ENCODE measurements around the gene XIRP1. TPM values are rescaled to one million over a fixed set of nuclear protein-coding genes. Genes with fewer than 3 reads are reported as not detected.
"Not testable (repeated sequence)": the region's sequence is repeated elsewhere in the genome, so short reads cannot be mapped to it uniquely, and the experiment has no call there.

The XIRP1 gene
- total RNA-seq: 11.8 TPM

GRCh38 chr3:39192490-39193092 lies at the start of gene XIRP1:
Gene XIRP1, minus strand, starts transcription at chr3:39192595. Its CDS starts 3,150 bp downstream, at chr3:39189445.
- no peak for DNase-seq

DNA sequence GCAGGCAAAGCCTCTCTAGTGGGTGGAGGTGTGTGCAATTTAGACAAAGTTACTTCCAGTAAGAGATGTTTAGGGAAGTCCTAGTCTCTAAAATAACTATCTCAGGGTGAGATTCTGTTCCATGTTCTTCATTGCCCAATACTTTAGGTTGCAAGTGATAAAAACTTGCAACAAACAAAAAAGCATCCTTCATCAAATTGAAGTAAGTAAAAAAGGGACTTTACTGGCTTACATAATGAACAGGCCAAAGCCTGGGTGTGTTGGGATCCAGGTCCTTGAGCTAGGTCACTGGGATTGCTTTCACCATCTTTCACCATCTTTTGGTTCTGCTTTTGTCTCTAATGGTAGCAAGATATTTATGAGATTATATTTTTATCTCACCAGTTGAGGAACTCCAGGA lies 49.2 kb upstream of the XIRP1 start:
- no peak for DNase-seq

DNA sequence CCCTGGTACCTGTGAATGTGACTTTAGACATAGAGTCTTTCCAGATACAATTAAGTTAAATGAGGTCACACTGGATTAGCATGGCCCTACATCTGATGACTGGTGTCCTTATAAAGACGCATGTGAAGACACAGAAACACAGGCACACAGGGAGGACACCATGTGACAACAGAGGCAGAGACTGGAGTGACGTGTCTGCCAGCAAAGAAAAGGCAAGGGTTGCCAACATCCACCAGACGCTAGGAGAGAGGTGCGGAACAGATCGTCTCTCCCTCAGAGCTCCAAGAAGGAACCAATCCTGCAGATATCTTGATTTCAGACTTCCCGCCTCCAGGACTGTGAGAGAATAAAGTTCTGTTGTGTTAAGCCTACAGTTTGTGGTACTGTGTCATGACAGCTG lies 44.6 kb upstream of the XIRP1 start:
- DNase-seq: no peak

GRCh38 chr3:39234651-39235050 lies 42.3 kb upstream of the XIRP1 start:
- no peak for DNase-seq

GRCh38 chr3:39232859-39233258 lies 40.5 kb upstream of the XIRP1 start:
- no peak for DNase-seq

GRCh38 chr3:39230453-39230852 lies 38.1 kb upstream of the XIRP1 start:
- DNase-seq: no peak

DNA sequence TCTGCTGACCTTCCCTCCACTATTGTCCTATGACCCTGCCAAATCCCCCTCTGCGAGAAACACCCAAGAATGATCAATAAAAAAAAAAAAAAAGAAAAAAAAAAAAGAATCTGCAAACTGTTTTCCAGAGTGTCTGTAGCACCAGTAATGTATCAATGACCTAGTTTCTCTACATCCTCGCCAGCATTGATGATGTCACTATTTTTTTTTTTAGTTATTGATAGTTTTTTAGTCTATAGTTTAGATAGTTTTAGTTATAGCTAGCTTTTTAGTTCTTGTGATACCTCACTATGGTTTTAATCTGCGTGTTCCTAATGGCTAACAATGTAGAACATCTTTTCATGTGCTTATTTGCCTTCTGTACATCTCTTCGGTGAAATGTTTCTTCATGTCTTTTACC lies 36.1 kb upstream of the XIRP1 start:
- no peak for DNase-seq

GRCh38 chr3:39227596-39227995 lies 35.2 kb upstream of the XIRP1 start:
- DNase-seq: not testable (repeated sequence)

DNA sequence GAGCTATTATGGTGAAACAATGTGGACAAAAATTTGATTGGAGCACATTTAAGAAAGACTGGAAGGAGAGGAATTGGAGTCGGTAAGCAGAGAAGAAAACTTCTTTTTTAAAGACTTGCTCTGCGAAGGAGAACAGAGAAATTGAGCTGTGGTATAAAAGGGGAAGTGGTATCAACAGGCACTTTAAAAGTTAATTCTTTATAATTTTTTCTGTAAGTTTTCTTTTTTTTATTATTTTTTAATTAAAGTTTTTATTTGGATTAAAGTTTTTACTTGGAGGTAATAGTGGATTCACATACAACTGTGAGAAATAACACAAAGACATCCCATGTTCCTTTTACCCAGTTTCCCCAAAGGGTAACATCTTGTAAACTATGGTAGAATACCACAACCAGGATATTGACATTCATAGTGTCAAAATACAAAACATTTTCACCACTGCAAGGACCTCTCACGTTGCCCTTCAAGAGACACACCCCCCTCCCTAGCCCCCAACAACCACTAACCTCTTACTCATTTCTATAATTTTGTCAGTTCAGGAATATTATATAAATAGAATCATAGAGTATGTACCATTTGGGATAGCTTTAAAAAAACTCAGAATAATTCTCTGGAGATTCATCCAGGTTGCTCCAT lies 33.8 kb upstream of the XIRP1 start:
- DNase-seq: no peak

DNA sequence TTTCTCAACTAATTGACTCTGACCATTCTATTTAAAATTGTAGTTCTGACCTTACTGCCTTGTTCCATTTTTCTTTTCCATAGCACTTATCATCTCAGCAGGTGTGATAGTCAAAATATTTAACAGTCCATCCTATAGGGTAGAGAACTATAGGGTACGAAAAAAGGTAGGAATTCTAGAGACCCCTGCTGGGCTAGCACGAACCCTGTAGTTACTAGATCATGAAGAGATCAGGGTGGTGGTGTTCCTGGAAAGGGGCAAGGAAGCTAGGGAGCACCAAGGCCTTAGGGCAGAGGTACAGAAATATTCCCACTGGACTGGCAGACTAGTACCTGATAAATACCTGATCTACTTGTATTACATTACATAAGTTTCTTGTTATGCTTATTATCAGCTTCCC lies 31.9 kb upstream of the XIRP1 start:
- DNase-seq: no peak

DNA sequence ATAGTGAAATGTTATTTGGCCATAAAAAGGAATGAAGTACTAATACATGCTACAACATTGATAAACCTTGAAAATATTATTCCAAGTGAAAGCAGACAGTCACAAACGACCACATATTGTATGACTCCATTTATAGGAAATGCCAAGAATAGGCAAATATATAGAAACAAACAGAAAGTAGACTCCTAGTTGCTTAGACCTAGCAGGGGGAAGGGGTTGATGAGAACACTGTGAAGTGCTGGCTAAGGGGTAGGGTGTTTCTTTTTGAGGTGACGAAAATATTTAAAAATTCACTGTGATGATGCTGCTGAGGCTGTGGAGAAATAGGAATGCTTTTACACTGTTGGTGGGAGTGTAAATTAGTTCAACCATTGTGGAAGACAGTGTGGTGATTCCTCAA lies 30.5 kb upstream of the XIRP1 start:
- no peak for DNase-seq

DNA sequence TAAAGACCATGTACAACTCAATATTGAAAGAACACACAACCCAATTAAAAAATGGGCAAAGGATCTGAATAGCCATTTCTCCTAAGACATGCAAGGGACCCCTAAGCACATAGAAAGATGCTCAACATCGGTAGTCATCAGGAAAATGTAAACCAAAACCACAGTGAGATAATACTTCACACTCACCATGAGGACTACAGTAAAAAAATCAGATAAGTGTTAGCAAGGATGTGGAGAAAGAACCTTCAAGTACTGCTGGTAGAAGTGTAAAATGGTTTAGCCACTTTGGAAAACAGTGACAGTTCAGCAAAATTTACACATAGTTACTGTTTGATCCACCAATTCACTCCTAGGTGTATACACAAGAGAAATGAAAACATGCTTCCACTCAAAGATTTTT lies 30.1 kb upstream of the XIRP1 start:
- DNase-seq: no peak

- DNase-seq: no peak
Measured at GRCh38 chr3:39221141-39221530, 28.7 kb upstream of the XIRP1 start.

DNA sequence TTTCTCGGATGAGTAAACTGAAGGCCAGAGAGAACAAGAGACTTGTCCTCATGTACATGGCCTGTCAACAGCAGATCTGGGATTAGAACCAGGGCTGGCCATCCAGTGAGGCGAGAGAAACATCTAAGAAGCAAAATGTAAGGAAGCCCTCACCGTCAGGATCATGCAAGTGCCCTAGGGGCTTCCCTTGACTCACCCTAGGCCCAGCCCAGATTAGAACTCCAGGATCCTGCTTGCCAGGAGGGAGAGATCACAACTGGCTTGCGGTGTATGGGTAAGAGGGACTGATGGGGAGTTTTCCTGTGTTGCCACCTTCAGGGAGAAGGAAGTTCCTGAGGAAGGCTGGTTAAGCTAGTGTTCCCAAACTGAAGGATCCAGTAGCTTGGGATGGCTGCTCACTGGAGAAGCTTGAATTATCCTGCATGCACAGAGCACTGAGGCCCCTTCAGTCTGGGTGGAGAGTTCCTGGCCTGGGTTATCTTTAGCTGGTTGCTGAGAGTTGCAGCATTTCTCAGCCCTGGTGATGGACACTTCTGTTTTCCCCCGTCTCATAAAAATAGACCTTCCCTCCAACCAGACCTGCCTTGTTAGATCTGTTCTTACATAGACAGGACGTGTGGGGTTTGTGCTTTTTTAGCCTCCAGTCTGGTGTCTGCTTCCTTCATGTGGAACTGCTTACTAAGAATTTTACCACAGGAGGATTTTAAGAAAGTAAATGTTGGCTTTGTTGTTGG lies 28.2 kb upstream of the XIRP1 start:
- no peak for DNase-seq

DNA sequence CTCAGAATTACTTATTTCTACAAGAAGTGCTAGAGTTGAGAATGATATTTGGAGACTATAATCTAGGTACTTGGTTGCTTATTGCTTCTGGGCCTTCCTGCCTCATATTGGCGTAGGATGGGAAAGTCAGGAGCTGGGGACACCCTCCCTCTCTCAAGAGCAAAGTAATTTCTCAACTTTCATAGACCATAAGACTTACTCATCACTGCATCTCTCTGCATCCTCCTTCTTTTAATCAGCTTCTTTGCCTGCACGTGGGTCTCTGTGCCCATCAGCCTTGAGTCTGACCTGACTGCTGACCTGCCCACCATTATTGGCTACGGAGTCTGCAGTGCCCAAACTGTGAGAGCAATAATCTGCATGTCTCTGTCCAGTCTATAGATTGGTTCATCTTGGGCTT lies 27.3 kb upstream of the XIRP1 start:
- DNase-seq: no peak

- no peak for DNase-seq
Measured at GRCh38 chr3:39216176-39216790, 23.9 kb upstream of the XIRP1 start.

- DNase-seq: no peak
Measured at GRCh38 chr3:39213613-39214012, 21.2 kb upstream of the XIRP1 start.

- no peak for DNase-seq
Measured at GRCh38 chr3:39212665-39213064, 20.3 kb upstream of the XIRP1 start.

DNA sequence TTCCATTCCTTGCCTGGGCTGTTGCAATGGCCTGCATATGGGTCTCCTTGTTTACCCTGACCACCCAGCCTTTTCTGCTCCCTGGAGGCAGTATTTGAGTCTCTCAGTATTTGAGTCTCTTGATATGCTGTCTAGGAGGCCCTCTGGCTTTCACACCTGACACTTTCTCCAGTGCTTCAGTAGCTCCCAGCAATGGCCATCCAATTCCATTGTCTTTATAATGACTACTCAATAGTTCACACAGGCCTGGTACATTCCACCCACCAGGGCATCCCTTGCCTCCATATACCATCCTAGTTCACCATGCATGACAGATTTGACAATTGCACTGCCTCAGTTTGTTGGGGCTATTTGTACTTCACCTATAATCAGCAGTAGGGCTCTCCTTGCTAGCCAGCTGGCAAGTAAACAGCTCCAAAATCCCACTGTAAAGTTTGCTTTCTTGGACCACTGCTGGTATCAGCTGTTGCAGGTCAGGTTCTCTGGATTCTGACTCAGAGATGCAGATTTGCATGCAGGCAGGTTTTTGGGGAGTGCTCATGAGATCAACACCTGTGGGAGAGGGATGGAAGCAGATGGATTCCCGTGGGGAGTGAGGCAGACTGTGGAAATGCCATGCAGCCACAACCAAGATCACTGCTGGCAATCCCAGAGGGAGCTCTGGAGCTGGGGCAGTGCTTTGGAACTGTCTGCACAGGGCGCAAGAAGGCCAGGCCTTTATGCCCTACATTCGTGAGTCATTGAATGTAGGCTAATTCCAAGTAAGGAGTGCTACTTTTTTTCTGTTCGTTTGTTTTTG lies 19.1 kb upstream of the XIRP1 start:
- no peak for DNase-seq

DNA sequence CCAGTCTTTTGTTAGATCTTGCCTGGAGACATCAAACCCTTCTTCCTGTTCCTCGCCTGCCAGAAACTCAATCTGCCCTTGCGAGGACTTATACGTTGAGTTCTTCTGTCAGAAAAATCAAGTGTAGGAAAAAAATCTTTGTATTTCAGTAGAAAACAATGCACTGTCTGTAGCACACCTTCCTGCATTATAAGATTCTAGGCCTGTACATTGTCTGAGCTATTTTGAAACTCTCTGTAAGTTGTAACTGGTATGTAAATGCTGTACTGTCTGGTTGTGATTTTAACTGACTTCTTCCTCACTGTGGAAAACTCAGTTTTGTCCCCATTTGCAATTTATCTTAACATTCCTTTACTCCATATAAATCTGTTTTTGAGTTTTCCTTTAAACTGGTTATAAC lies 17.7 kb upstream of the XIRP1 start:
- DNase-seq: no peak

GRCh38 chr3:39209329-39209970 lies 17.1 kb upstream of the XIRP1 start:
- no peak for DNase-seq

GRCh38 chr3:39208463-39209055 lies 16.2 kb upstream of the XIRP1 start:
- peak; percentile 14 for DNase-seq
